ENCODE data around the gene RHOV.

RHOV gene

GRCh38 chr15:40843261-40843884 is 30.7 kb downstream of the RHOV start:
- H3K4me3 ChIP-seq (ENCODE audit: low read depth, low read length) = no peak overlapping the region; the same call in 1 of the 2 replicates

GRCh38 chr15:40841741-40842140 is 32.3 kb downstream of the RHOV start:
- no peak overlapping the region for H3K4me3 ChIP-seq (ENCODE audit: low read depth, low read length)
- no peak for TF ChIP-seq CTCF (IDR thresholded peaks at IDR 0.05; ENCODE audit: low read depth, low read length)

More at GRCh38 chr15:40843261-40843884, 30.7 kb downstream of the RHOV start:
- TF ChIP-seq CTCF (IDR thresholded peaks at IDR 0.05; ENCODE audit: low read depth, low read length) = no peak

- no peak for TF ChIP-seq CTCF (IDR thresholded peaks at IDR 0.05; ENCODE audit: low read depth, low read length)
- no peak overlapping the region for H3K4me3 ChIP-seq (ENCODE audit: low read depth, low read length)
Measured at GRCh38 chr15:40838756-40839155, 35.3 kb downstream of the RHOV start.

- no peak for TF ChIP-seq CTCF (IDR thresholded peaks at IDR 0.05; ENCODE audit: low read depth, low read length)
- no peak overlapping the region for H3K4me3 ChIP-seq (ENCODE audit: low read depth, low read length)
Measured at GRCh38 chr15:40836020-40836419, 38.0 kb downstream of the RHOV start.

GRCh38 chr15:40832903-40833302 is 41.1 kb downstream of the RHOV start:
- no peak for TF ChIP-seq CTCF (IDR thresholded peaks at IDR 0.05; ENCODE audit: low read depth, low read length)
- H3K4me3 ChIP-seq (ENCODE audit: low read depth, low read length) = no peak overlapping the region

GRCh38 chr15:40831861-40832260 is 42.2 kb downstream of the RHOV start:
- no peak overlapping the region for H3K4me3 ChIP-seq (ENCODE audit: low read depth, low read length)
- no peak for TF ChIP-seq CTCF (IDR thresholded peaks at IDR 0.05; ENCODE audit: low read depth, low read length)

GRCh38 chr15:40830884-40831283 is 43.1 kb downstream of the RHOV start:
- TF ChIP-seq CTCF (IDR thresholded peaks at IDR 0.05; ENCODE audit: low read depth, low read length) = no peak
- H3K4me3 ChIP-seq (ENCODE audit: low read depth, low read length) = no peak overlapping the region

All from WI38 (cell line).